ENCODE data around the gene TP53I11.
A peak's percentile ranks its signal among the peaks of the same experiment; 100 is the strongest.

TP53I11 gene

DNA sequence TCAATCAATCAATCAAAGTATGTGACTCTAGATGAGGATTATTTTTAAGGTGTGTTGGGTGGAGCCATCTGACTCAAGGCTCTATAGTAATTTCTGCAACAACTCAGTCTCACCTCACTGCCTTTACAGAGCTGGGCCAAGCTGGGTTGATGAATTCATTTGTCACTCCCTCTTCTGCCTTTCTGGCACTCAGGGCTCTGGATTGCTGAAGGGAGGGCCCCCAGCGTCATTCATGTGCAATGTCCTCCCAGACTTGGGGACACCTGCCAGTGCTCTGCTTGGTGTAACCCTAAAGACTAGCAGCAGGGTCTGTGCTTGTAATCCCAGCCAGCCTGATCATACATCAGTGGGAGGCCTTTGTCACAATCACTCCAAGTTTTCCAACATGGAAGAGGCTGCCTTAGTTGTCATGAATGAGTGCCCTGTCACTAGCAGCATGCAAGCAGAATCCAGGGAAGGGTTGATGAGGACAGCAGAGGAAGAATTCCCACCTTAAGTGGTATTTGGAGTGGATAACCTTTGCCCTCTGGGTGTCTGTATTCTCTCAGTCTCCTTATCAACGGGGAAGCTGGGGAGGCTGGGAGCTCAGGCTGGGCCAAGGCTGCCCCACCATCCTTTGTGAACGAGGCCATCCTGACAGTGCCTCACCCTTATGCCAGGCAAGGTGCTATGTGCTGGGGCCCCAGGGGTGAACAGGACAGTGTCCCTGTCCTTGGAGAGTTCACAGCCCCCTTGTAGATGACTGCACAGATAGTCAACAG lies 2.0 kb upstream of the TP53I11 start:
- TF ChIP-seq CTCF (IDR thresholded peaks at IDR 0.05; ENCODE audit: low read length, missing control alignments) = no peak
- H3K4me3 ChIP-seq (replicated peaks; ENCODE audit: low read depth, low read length) = no peak overlapping the region
- no peak for DNase-seq (ENCODE audit: low read depth)

GRCh38 chr11:44952082-44952481 lies 1.4 kb upstream of the TP53I11 start:
- DNase-seq (ENCODE audit: low read depth) = no peak
- no peak overlapping the region for H3K4me3 ChIP-seq (replicated peaks; ENCODE audit: low read depth, low read length)
- TF ChIP-seq CTCF (IDR thresholded peaks at IDR 0.05; ENCODE audit: low read length, missing control alignments) = no peak

- no peak for DNase-seq (ENCODE audit: low read depth)
- no peak for TF ChIP-seq CTCF (IDR thresholded peaks at IDR 0.05; ENCODE audit: low read length, missing control alignments)
- peak overlapping the region; percentile 92 for H3K4me3 ChIP-seq (replicated peaks; ENCODE audit: low read depth, low read length)
These were observed 555 bp downstream of the TP53I11 start for GRCh38 chr11:44950031-44950624.

- peak overlapping the region; percentile 92 for H3K4me3 ChIP-seq (replicated peaks; ENCODE audit: low read depth, low read length)
- DNase-seq (ENCODE audit: low read depth) = peak; percentile 67
- TF ChIP-seq CTCF (IDR thresholded peaks at IDR 0.05; ENCODE audit: low read length, missing control alignments) = peak; percentile 61
These were observed 1.3 kb downstream of the TP53I11 start for GRCh38 chr11:44949160-44950030.

GRCh38 chr11:44948155-44948554 lies 2.5 kb downstream of the TP53I11 start:
- TF ChIP-seq CTCF (IDR thresholded peaks at IDR 0.05; ENCODE audit: low read length, missing control alignments) = no peak
- DNase-seq (ENCODE audit: low read depth) = no peak
- no peak overlapping the region for H3K4me3 ChIP-seq (replicated peaks; ENCODE audit: low read depth, low read length)

DNA sequence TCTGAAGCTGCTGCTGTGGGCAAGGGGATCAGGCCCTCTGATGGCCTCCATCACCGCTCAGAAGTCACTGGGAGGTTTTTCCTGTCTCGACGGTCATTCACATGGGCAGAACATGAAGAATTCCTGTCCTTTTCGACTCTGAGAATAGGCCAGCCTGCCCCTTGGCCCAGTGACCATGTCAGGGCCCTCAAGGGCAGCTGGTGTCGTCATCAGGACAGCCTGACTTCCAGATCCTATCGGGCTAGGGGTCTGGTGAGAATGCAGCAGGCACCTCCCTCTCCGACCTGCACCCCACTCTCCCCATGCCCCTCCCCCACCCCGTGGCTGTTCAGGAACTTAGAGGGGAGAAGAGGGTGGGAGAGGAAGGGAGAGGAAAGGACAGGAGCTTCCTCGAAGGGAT lies 3.6 kb downstream of the TP53I11 start:
- no peak for TF ChIP-seq CTCF (IDR thresholded peaks at IDR 0.05; ENCODE audit: low read length, missing control alignments)
- H3K4me3 ChIP-seq (replicated peaks; ENCODE audit: low read depth, low read length) = no peak overlapping the region
- no peak for DNase-seq (ENCODE audit: low read depth)
